COLO829 (cell line): ENCODE results near the gene CDC42EP3.

Experiments
- DNase-seq: peaks from one replicate; pipeline ENCODE4 v3.0.0; 2012; ENCODE audit warnings: low spot score

The CDC42EP3 gene, protein sequence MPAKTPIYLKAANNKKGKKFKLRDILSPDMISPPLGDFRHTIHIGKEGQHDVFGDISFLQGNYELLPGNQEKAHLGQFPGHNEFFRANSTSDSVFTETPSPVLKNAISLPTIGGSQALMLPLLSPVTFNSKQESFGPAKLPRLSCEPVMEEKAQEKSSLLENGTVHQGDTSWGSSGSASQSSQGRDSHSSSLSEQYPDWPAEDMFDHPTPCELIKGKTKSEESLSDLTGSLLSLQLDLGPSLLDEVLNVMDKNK

DNA sequence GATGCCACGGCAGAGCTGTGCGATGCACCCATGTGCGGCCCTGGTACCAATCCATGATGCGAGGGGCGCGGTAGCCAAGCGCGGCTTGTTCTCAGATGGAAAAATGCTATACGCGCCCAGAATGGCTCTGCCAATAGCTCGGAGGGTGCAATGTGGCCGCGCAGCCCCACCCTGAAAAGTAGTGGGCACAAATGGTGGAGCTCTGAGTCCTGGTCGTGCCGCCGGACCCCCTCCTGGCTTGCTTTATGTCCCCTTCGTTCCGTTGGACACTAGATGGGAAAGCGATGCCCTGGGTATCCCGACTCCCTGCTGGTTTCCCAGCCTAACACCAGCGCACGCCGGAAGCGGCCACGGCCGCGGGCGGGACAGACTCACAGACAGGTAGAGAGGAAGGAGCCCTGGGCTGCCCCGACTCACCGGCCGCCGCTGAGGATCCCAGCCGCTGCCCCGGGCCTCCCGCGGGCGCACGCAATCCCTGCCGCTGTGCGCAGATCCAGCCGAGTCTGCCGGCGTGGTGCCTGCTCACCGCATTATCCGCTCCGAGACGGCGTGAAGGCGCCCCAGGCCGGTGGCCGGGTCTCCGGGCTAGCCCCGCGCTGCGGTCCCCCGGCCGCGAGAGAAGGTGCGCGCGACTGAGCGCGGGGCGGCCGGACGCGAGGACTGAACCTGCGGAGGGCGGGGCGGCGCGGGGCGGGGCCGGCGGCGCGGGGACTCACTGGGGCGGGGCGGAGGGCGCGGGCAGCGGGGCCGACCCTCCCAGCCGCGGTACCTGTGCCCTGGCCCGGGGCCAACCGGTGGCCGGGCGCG, at the start of gene CDC42EP3:
Gene CDC42EP3 (minus strand): TSS at position 634 of the 807 bp plus-strand sequence. CDS start 25,055 bp downstream, outside the sequence.
- DNase-seq: no peak

DNA sequence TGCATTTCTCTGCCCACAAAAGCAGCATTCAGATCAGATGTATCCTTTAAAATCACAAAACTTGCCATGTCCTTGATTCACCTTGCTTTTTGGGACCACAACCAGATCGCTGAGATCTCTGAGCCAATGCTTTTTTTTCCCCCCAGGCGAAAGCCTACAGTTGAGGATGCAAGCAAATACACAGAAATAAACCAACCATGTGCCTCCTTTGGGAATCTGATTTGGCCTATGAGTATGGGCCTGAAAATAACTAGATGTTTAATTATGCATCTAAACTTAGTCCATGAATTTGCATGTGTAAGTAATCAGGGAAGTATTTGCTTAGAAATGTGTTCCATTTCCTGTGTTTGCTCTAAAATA, 49.7 kb upstream of the CDC42EP3 start:
- no peak for DNase-seq

DNA sequence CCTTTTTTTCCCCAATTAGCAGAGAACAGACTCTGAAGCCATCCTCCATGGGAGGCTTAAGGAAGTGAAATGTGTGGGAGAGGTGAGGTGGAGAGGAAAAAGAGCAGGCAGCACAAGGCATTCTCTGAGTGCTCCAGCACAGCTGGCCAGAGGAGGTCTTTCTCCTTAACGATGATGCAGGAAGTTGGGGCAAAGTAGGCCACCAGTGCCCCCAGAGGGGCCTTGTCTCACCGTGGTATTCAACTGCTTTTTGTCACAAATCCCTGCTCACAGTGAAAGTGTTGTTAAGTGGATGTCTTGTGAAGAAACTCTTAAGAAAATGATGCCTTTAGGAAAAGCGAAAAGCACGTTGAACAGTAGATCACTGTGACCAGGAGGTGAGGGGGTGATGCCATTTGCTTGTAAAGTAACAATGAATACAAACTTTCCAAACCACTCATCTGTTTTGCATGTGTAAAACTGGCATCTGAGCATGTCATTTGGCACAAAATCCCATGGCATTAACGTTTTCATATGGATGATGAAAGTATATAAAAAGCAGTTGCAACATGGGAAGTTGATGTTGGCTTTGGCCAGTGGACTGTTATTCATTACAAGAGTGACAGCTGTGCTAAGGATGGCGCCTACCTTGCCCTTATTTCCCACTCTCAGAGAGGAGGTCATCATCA, 49.2 kb upstream of the CDC42EP3 start:
- DNase-seq: no peak

DNA sequence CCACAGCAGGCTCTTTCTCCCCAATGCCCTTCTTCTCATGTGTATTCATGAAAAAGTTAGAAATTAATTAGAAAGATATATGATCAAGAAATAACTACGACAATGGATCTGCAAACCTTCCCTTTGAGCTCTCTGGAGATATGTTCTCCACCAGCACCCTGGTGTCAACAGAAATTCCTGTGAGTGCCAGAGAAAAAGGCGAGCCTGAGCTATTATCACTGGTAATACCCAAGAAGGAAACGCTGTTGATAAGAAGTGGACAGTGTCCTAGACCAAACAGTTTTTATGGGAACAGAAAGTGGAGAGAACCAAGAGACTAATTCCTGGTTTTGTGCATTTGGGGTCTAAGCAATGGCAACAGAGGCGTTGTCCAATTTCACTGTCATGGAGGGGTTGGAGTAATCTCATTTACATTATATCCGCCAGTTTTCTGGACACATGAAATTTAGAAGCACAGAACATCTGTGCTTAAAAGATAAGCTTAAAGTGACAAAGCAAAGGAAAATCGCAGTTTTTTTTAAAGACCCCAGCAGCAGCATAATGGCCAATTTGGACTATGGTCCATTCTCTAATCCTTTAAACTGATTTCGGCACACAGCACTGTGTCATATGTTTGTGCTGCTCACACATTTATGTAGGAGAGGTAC, 47.2 kb upstream of the CDC42EP3 start:
- no peak for DNase-seq

DNA sequence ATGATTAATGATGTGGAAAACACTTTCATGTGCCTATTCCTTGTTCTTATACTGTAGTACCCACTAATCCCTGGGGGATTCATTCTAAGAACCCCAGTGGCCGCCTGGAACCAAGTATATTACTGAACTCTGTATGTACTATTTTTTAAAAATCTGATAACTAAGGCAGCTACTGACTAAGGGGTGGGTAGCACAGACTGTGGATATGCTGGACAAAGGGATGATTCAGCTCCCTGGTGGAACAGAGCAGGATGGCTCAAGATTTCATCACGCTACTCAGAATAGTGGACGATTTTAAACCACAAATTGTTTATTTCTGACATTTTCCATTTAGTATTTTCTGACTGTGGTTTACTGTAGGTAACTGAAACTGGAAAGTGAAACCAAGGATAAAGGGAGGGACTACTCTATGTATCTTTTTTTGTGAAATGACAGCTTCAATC, 41.8 kb upstream of the CDC42EP3 start:
- DNase-seq: peak; percentile 70

DNA sequence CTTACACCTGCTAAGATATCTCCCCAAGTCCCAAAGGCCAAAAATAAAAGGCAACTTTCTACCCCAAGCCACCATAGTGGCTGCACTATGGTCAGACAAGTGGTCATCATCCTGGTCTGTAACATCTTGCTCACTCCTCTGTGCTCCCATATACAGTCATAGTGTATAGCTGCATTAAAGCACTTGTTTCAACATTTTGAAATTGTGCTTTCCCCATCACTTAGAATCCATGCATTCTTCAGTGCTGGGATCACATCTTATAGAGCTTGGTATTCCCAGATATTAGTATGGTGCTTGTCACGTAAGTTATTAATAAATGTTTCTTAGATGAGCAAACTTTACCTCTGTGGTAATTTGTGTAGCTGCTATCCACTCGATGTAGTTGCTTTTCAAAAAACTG, 40.4 kb upstream of the CDC42EP3 start:
- no peak for DNase-seq

DNA sequence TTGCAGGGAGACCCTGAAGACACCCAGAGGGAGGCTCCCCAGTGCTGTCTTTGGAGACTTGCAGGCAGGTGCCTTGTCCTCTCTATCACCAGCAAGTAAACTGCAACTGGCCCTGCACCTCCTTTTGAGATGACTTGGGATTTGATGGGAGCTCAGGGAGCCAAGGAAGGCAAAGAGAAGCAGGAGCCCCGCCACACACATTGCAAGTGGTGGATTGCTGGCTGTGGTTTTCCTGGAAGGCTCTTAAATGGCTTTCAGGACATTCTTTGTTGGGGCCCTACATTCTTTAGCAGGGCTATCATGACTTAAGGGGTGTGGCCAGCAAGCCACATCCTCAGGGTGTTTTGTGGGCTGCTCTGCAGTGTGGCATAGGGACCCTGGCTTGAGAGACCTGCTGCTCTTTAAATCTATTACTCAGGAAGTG, 39.9 kb upstream of the CDC42EP3 start:
- peak; percentile 59 for DNase-seq

DNA sequence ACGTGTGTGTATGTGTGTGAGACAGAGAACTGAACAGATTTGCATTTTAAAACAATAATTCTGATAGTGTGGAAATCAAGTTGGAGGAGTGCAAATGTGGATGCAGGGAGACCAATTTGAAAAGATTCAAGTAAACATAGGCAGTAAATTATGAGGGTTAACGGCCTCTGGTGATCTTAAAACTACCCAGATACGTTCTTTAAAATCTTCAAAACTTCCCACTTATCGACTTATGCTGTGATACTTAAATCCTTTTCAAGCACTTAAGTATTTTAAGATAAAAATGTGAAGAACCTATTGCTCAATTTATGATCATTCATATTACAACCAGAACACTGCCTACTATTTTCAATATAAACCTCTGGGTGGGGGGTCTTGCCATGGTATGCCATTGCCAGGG, 37.7 kb upstream of the CDC42EP3 start:
- DNase-seq: no peak

DNA sequence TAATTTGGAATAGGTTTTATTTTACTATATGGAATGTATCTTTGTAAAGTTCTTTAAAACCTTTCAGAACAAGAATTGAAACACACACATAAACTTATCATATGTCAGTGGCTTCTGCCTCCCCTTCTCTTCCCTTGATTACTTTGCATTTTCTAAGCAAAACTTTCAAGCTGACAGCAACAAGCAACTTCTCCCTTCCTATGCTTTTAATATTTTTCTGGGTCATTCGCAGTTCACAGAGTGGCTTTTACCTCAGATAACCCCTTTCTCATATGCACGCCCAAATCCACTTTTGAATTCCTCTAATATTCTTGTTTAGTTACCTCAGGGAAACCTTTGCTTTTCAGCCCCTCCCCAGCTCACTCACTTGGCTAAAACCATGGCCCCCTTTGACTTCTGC, 36.7 kb upstream of the CDC42EP3 start:
- DNase-seq: no peak

DNA sequence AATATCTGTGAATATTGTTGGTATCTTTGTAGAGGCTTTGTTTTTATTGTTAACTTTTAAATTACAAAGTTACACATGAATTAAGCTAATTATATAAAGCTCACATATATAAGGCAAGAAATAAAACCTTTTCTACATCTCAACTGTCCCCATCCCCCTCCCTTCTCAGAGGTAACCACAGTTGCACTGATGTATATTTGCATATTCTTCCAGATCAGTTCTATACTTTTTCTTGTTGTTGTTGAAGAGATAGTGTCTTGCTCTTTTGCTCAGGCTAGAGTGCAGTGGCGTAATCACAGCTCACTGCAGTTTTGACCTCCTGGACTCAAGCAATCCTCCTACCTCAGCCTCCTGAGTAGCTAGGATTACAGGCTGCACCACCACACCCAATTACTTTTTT, 36.0 kb upstream of the CDC42EP3 start:
- no peak for DNase-seq

DNA sequence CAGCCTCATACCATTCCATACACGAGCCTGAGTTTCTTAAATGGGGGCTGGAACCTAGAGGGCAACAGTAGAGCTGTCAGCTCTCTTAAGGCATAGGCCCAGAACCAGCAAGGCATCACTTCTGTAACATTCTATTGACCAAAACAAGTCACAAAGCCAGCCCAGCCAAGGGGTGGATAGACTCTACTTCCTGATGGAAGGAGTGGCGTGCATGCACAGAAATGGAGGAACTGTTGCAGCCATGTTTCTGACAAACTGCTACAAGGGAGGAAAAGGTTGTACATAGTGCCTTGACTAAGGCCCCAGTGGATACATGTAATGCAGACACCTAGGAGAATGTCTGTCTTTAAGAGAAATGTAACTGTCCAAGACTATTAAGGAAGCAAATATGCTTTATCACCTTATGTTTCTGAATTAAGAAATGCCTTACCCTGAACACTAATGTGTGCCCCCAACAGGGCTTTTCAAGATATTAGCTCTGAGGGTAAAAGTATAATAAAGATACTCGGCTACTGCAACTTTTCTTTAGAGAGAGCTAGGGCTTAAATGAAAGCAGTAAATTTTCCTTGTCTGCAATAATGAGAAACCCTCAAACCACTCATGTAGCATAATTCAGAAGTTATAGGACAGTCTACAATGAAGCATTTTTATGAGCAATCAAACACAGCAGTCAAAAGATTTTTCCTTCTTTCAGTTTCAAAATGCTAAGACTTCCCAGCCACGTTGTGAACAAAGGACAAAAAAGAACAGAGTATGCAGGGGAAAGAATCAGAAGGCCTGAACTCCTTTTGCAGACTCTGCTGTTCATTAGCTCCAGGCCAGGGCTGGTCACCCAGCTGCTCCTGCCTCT, 35.1 kb upstream of the CDC42EP3 start:
- DNase-seq: no peak

DNA sequence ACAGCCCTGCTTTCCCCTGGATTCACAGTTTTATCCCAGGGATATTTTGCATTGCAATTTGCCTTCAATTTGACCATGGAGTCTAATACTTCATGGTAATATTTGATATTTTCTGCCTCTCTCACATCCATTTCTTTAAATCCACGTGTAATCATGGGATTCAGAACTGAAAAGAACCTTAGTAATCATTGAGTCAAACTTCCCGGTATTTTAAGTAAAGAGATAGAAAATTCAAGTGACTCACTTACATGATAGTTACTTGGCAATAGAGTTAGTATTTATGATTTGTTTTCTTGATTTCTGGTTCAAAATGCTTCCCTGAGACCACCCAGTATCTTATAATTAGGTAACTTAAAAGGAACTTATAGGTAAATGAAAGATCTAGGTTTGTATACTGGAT, 33.7 kb upstream of the CDC42EP3 start:
- no peak for DNase-seq

DNA sequence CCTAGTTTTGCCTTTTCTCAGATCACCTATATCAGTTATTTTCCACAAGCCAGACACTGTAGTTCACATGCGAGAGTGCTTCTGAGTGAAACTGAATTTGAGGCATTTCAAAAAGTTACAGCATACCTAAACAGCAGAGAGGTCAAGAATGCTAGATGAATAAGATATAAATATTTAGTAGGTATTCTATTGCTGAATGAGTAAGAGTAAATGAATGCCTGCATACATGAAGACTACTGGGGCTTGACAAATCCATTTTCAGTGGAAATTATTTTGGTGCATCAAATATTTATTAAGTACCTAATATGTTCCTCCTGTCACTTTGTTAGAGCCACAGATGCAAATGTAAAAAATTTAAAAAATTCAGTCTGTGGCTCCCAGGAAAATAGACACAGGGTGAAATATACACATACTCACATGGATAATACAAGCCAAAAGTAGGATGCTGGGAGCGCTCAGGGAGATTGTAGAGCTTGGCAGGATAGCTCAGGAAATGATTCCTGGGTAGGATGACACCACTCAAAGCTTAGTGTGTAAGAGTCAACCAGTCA, 27.6 kb upstream of the CDC42EP3 start:
- DNase-seq: no peak

DNA sequence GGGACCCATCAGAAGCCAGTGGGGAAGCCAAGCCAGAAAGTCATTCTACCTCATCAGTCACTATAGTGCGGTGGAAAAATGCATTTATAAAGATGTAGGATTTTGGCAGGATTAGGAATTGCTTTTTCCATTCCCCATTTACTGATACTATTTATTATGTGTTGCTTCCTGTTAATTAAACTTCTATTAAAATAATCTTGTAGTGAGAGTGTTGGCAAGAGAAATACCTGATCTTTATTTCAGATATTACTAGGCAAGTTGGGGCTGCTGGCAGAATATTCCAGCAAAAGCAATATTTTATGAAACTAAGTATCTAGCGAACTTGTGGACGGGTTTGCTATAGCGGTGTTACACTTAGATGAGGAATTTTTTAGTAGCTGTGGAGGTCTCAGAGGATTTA, 23.9 kb upstream of the CDC42EP3 start:
- no peak for DNase-seq

DNA sequence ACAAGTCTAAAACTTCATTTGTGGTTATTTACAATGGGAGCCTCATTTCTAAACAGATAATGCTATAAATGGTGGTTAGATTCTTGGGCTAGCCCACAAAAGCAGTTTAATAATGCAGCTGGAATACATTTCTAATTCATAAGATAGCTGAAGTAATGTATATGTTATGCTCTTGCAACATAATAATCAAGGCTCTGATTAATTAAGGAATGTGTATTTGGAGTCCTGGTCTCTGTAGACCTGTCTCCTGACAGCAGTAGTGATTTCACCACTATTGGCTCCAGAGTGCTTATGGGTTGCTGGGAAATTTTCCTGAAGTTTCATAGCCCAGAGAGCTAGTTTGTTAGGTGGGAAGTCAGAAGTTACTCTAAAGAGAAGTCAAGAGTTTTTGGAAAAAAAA, 21.3 kb upstream of the CDC42EP3 start:
- DNase-seq: no peak

DNA sequence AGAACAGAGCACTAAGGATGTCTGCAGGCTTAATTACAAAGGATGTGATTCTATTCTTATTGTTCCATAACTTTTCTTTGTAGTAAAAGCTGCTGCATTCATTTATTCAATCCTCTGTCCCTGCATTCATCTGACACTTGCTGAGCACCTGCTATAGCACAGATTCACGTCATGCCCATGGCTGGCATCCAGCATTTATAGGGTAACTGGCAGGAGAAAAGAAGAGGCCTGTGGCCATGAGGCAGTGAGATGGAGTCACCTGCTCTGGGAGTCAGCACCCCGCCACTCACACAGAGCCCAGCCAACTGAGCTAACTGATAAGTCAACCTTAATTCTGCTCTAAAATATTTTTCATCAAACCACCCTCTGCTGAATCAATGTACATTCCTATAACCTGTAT, 18.3 kb upstream of the CDC42EP3 start:
- no peak for DNase-seq

DNA sequence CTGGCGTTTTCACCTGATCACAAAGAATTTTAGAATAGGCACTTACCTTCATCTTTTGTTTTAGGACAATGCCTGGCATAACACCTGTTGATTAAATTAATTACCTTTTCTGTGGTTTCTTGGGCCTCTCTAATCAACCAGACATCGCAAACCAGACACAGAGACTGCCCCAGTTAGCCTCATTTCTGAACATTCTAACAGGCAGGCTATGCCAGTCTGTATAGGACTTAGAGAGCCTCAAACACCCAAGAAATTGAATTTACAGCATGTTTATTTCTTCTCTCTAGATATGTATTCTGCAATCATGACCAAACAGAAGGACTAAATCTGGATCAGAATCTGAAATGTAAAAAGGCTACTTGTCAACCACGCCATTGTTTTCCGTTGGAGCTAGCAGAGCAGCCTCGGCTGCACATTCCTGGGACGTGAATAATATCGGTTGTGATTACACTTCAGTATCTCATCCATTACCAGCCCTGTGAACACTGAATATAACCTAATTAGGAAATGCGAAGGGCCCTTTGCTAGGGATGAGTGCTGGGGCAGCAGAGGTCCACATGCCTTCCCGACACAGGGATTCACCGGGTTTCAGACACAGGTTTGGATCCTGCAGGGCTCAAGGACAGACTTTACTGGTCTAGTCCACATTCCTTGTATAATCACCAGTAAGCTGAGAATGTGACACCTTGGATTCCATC, 17.5 kb upstream of the CDC42EP3 start:
- DNase-seq: peak; percentile 74

DNA sequence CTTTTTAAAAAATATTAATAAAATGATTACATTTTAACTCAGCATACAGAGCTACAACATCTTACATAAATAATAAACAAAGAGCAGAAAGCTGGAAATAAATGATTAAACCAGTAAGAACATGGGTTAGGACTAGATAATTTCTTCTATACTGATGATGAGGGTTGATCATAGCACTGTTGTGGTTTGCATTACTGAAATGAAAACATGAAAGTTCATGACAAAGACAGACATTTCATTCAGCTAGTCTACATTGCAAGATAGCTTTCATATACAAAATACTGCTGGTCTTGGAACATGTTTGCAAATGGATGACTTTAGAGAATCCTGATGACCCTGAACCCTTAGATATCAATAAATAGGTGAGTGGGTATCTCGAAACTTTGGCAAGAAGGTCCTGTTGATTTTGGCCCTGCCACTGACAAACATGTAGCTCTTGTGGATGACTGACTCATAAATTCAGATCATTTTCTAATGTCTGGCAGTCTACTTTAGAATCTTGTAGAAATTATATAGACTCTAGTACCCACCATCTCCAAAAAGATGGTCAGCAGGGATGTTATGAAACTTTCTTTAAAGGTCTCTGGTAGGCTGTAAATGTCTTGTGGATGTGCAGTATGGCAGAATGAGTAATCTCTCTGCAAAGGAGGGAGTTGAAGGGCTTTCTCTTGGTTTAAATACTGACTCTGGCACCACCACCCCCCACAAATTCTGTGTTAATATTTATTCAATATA, 15.5 kb upstream of the CDC42EP3 start:
- DNase-seq: no peak

DNA sequence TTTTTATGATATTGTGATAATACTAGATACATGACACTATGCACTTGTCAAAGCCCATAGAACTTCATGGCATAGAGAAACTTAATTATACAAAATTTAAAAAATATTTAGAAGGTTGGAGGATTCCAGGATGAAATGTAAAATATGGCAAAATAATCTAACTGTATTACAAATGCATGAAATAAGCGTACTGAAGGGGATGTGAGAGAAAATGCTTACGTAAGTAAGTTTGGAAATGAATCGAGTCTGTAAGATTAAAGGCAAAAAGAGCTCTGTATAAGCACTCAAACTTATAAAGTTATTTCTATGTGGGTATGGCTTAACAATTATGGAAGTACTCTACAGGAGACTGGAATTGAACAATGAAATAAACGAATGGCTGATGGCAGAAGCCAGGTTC, 13.4 kb upstream of the CDC42EP3 start:
- no peak for DNase-seq
